GM04503 (cell line): Measurements from ENCODE around the gene RPA3.

ENCODE experiments used
- DNase-seq: peaks from one replicate; pipeline ENCODE4 v3.0.0-alpha.2; 2012; ENCODE audit warnings: low read depth

RPA3 gene

DNA sequence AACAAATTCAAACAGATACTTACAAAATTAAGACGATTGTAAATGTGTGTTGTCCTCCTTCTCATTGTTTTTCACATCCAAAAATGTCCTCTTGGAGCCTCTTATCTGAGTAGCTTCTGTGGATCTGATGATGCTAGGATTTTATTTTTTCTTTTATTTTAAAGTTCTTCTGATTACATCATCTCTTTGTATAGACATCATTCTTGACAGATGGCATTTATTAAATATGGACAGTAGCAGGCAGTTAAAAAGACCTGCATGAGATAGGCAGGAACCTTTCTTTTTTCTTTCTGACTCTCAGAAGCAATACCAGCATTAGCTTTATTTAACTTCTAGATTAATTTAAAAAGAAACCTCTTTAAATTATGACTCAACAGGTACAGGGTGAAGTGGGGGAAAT lies at the start of gene RPA3:
RPA3 (minus strand) TSS at position 116 of the 400 bp plus-strand sequence. CDS start 78,189 bp downstream, outside the sequence.
- DNase-seq = no peak

DNA sequence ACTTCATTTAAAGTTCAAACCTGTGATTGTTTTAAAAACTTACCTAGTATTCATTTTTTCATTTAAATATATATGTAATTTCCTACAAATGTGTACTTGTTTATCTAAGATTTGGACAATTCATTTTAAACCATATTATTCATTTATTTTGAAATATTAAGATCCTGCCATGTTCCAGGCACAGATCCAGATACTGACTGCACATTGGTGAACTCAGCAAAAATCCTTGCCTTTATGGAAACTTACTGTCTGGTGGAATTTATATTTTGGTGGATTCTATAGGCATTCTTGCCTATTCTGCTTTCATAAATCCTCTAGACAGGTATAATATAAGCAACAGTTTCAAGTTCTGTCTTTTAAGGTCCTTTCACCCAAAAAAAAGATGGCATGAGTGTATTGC lies 48.3 kb upstream of the RPA3 start:
- no peak for DNase-seq

DNA sequence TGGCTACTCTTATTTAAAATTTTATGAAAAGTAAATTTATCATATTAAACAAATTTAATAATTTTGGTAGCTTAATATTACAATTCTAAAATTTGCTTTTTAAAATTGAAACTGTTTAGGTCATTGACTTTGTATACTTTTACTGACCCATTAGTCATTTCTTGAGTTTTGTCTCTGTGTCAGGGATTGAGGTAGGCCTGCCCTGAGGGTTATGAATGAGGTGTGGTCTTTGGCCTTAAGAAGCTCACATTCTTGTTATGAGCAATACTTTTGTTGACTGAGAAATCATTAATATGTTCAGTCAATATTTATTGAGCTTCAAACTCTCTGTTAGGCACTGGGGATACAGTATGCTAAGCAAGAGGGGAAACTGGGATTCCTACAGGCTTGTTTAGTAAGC lies 47.0 kb upstream of the RPA3 start:
- no peak for DNase-seq

DNA sequence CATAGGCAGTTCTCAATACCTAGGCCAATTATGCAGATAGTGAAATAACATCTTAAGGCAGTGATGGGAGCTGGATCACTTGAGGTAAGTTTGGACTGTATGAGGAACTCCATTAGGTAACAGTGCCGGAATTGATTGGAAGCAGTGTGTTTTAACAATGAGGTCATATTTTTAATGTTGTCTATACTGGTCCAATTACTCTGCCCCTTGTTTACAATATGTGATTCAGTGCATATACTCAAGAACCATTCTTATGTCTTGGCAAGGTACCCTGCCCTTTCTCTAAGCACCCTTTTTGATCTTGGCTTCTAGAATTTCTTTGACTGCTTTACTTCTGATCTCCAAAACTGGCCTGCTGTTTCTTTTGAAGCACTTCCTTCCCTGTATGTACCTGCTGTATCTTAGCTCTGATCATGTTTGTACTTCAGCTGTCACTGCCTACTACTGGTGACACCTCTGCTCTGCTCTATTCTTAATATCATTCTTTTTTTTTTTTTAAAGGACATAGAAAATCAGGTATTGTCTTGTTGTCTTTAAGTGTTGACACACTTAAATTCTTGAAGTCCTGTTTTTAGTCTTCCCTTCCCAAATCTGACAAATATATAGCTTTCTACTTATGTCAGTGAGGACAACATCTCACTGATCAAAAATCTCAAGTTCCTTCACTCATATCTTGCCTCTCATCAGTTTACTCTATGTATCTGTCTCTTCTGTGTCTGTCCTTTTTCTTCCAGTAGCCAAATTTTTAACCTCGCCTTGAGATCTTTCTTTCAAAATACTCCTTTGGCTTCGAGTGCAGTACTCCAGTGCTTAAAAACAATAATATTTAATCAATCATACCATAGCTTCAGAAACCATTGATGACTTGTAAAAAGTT lies 46.4 kb upstream of the RPA3 start:
- no peak for DNase-seq

DNA sequence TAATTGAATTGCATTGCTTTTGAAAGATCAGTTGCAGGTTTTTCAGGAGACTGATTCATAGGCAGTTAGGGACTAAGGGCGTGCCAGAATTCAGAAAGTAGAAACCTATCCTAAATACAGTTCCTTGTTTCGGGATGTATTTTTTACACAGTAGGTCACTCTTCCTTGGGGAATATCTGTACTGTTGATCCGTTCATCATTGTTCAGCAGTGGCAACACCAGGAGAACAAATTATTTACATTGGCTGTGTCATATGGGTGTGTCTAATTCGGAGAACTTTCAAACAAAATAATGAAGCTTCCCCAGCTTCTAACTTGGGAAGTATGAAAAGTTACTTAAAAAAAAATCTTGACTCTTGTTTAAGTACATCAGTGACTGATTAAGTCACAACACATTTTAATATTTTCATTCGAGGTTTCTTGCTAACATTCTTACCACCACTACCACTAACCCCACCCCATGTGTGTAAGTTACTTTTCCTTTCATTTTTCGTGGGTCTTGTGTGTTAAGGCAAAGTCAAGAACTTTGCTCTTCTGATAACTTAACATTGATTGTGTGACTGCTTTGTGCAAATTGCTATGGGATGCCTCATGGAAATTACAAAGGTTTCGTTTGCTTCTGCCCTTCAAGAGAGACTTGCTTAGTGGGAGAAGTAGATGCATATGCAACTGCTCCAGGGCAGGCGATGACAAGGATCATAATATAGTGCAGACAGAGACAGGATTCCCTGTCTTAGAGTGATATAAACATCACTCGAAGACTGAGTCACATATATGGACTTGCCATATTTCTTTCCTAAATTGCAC lies 43.8 kb upstream of the RPA3 start:
- peak; percentile 12 for DNase-seq

DNA sequence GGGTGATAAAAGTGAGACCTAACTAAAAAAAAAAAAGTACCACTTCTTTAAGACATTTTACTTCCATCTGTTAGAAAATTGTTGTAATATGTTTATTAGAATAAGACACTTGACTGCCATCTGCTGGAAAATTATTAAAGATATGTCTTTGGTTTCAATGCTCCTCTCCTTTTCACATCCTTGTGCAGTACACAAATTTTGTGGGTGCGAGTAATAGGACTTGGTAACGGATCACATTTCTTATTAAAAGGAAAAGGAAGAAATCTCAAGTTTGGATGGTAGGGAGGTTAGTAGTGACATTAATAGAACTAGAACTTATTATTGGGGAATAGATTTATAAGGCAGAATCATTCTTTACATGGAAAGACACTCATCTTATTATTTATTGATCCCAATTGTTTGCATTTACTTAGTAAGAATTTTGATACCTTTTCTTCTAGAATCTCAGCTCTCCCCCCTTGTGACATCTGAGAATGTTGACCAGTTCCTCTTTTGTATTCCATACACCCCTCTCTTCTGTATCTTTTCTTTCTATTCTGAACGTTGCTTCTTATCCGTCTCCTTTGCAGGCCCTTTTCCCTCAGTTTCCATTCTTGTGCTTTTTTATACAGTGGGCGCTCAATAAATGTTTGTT lies 43.0 kb upstream of the RPA3 start:
- peak; percentile 21 for DNase-seq

DNA sequence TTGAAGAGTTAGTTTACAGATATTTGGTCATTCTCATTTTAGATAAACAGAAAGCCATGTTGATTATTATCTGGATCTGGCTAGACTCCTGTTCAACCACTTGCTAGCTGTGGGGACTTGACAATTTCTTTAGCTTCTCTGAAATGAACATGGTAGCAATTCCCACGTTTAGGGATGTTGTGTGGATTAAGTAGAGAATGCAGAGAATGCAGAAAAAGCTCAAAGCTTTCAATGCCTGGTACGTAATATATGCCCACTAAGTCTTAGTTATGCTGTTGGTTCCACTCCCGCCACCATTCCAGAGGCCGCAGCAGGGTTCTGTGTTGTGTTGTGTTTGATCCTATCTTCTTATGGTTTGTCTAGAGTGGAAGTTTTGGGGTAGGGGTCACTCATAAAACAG lies 39.2 kb upstream of the RPA3 start:
- DNase-seq = no peak

DNA sequence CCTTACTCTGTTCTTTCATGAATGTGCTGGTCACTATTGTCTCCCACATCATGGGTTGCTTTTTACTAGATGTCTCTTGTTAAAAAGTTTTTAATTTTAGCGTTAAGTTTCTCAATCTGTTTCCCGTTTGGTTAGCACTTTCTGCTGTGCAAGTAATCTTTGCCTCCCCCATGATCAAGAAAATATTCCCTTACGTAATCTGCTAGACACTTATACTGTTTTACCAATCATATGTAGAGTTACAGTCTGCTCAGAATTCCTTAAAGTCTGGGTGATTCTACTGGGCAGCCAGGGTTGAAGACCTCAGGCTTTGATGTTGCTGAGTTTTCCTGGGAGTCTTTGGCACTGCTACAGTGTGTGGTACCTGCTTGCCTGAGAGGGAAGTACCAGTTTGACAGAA lies 38.2 kb upstream of the RPA3 start:
- no peak for DNase-seq

DNA sequence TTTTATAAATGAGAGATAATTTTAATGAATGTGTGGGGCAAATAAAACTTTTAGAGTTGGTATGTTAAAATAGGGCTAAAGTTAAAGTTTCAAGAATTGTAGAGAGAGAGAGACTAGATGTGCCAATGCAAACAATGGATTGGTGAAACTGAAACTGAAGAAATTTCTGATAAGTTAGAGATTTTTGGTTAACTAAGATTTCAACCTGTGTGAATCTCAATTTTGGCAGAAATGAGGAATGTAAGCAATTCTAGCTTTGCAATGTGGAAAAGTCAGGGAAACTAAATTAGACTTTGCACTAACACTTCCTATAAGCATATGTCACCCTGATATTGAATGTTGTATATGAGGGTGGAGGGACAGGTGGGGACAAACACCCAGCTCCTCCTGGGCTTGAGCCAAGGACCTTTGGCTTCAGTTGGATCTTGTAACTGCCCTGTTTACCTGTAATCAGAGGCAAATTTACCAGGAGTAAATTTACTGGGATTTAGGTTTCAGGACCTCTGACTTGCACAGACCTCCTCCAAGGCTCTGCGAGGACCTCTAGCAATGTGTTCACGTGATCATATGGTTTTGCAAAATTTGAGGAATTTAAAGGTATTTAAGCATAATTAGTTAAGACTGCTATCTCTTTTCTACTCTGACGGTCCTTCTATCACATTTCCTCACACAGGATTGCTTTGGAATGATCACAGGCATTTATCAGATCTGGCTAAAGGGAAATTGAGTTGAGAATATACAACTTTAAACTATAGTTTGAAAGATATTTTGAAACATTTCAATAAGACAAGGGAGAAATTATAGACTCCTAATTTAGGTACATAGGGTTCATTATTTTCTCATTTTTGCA lies 33.1 kb upstream of the RPA3 start:
- DNase-seq = no peak

DNA sequence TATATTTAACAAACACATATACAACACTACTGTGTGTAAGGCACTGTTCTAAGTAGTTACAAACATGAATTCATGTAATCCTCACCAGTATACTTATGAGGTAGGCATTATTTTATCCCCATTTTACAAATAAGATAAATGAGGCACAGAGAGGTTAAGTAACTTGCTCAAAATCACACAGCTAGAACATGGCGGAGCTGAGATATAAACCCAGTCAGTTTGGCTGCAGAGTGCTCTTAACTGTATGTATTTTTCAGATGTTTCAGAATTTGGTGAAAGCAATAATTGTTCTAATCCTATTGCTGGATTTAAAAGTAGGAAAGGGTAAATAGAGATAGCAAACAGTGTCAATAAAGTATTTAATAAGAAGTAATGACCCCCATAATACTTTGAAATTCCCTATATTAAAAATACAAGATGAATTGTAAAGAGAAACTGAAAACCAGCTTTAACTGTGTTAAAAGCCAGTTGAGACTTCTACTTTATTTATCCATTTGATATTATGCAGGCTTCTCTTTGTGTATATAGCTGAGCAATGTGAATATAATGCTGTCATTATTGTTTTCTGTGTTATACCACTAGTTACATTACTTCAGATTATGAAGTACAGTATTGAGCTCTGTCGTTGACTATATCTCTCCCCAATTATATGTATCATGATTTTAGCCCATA lies 32.3 kb upstream of the RPA3 start:
- DNase-seq = no peak

DNA sequence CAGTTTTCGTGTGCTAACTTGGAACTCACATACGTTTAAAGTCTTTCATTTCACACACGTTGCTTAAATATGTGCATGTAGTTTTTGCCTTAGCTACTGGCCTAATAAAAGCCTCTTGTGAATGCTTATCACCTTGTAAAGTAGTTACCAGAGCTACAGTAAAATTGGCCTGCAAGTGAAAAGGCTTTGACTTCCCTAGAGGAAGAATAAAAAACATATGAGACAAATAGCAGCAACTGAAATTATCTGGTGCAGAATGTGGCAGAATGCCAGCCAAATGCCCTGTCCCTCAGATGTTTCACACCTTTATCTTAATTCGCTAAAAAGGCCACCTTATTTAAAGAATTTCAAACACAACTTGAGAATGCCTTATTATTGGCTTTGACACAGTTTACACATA lies 28.1 kb upstream of the RPA3 start:
- DNase-seq = no peak

DNA sequence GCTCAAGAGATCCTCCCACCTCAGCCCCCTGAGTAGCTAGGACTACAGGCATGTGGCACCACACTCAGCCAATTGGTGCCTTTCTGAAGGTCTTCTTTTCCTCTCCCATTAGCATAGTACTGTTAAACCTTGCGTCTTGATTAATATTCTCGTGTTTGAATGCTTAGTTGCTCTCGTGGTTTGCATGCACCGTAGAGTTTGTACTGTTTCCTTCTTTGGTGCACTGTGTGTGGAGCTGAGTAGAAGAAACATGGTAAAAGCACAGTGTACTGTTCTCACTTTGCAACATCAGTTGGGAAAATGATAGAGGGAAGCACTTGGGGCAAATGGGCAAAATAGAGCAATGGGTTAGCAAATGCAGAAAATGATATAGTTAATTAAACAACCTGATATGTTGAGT lies 27.6 kb upstream of the RPA3 start:
- no peak for DNase-seq

DNA sequence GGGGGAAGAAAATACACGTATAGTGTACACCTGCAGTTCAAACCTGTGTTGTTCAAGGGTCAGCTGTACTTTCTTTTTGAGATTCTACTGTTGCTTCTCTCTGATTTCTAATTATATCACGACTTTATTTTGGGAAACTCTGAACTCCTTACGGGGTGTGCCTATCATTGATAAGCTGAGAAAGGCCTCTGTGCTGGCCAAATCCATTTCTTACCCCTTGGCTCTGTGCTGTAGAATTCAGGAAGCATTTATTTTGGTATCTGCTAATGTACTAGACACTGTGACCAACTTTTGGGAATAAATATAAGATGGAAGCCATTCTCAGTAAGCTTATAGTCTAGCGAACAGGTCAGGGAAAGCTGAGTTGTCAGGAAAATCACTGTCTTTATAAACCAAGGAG lies 26.9 kb upstream of the RPA3 start:
- DNase-seq = no peak

DNA sequence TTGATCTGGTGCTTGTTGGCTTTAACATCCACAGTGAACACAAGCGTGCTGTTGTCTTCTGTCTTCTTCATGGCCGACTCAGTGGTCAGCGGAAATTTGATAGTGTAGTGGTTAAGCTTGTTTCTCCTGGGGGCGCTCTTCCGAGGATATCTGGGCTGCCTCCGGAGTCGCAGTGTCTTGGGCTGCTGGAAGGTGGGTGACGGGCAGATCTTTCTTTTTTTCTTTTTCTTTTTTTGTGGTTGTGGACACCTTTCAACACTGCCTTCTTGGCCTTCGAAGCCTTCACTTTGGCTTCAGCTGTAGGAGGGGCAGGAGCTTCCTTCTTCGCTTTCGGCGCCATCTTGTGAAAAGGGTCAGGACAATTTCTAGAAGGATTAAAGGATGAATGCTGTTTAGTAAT lies 23.8 kb upstream of the RPA3 start:
- no peak for DNase-seq

DNA sequence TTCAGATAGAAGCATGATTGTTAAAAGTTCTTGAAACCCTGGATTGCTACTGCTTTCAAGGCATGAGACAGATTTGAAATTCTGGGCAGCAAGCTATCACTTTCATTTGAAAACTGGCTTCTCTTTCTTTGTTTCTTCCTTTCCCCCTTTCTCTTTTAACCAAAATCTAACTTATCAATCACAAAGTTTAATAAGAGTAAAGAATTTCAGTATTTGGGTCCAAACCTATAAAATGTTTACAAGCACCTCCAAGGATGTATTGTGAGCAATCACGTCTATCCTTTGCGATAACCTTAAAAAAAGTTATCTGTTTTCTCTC lies 21.6 kb upstream of the RPA3 start:
- no peak for DNase-seq

DNA sequence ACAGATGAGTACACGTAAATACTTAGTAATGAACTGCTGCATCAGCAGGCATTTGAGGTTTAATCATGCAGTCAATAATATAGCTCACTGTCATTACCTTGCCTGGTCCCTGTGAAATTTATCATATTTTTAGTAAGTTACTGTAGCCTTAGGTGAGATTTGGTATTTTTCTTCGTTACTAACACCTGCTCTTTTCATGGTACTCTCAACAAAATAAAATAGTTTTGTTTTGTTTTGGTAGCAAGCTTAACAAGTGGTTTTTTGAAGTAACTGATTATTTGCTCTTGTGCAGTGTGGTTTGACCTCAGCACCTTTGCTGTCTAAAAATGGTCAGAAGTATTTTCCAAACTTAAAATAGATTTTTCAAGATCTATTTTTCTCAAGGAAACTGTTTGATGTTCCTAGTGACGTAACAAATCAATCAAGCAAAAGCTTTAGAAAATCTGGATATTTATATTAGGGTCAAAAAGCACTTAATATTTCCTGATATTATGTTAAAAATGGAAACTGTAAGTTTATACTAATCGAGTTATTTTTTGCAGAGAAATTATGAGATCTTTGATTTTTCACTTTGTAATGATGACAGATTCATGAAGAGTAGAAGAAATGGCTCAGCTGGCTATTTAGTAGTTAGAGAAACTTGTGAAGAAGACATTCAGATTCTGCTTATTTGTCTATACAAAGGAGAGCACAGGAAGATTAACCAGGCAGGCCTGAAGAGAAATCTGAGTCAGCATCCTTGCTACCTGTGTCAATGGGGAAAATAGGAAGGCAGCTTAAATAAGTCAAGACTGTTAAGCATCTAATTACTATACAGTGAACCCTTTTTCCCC lies 21.0 kb upstream of the RPA3 start:
- DNase-seq = no peak

DNA sequence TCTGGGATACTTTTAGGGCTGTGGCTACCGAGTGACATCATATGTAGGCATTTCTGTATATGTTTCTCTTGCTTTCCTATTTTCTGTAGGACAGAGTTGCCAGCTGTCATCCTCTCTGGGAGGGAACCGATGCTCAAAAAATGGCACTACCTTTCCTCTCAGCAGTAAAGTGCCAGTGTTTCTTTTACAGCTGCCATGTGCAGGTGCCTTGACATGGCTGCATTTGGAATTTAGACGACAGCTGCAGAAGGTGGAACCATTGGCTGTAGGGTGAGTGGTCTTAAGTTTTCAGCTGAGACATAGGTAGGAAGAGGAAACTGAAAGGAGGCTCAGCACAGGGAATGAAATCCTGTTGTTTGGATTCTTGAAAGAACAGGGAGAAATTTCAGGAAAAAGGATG lies 20.2 kb upstream of the RPA3 start:
- DNase-seq = no peak

DNA sequence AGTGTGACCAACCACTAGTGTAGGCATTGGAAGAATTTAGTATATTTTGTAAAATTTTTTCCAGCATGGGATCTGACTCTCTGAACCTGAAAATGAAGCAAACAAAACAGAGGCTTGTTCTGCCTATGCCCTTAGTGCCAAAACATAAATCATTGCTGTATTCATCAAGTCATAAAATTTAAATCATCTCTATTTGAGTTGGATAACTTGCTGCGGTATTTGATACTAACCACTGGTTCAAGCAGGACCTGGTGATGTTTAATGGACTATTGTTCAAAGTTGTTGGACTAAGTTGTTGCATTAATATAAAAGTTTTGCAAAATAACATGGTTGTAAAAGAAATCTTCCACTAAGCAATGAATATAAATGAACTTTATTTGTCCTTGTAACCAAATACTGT lies 19.8 kb upstream of the RPA3 start:
- no peak for DNase-seq

DNA sequence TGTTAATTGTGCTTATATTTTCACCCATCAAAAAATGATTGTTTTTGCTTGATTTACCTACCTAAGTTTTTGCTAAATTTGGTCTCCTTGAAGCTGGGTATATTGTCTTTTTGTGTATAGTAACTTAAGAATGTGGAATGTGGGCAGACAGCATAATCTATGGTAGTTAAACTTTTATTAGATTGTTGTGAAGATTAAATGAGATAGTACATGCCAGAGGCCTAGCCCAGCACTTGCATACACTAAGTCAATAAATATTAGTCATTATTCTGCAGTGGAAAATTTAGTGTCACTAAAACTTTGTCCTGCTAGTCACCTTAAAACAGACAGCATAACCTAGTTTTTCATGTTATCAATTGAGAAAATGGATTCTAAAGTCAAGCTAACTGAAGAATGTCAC lies 19.3 kb upstream of the RPA3 start:
- no peak for DNase-seq

DNA sequence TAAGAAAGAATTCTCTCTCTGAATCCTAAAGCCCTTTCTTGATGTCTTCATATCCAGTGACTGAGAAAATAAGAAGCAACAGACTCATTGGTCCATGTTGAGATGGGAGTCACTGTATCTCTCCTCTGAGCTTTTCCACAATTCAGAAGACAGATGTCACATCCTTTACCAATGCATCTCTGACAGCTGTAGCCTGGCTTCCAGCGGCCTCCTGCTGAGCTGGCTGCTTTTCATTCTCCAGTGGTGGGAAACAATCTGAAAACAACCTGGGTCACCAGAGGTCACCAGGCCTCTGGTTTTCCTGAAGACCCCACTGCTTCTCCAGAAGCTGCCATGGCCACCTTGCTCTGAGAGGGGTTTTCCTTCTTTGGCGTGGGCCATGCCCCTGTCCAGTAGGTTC lies 18.3 kb upstream of the RPA3 start:
- no peak for DNase-seq
